ENCODE data around the gene ASTN2.
"Not testable (repeated sequence)": the region's sequence is repeated elsewhere in the genome, so short reads cannot be mapped to it uniquely, and the experiment has no call there.

The ASTN2 gene

DNA sequence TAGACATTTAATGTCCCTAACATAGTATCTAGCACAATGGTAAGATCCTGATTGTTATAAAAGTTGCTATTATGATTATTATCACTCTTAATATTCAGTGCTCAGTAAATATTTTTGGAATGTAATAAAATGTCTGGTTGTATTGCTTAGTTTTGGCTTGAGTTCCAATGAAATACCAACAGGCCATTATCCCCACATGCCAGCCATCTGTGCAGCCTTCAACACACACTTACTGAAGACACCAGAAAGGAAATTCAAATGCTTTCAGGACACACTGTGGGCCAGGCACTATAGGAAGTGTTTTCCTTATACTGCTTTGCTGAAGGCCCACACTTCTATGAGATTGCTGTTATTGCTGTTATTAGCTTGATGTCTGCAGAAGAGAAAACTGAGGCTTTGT is 570.2 kb downstream of the ASTN2 start:
- no peak for DNase-seq

DNA sequence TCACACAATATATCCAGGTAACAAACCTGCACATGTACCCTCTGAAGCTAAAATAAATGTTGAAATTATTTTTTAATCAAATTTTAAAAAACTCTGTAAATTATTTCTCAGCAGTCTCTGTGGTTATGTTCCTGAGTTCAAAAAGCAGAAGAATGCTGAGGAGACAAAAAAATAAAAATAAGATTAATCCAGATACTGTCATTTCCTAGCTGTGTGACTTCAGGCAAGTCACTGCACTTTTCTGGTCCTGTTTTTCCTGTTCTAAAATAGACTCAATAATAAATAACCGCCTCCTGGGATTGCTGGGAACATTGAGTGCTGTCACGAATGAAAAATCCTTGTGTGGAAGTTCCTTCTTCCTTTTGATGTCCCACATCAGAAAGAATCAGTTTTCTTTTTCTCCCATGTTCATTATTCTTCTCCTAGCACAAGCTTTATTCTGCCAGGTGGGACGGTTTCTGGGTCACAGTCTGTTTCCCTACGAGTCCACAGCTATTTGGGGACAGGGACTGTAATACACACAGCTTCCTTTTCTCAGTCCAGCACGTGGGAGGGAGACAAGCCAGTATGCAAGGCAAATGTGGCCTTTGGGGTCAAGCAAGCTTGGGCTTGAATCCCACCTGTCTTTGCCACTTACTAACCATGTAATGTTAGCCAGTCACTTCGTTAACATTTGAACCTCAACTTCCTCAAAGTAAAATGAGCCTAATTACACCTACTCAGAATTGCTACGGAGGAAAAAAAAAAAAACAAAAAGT is 570.8 kb downstream of the ASTN2 start:
- DNase-seq: no peak

DNA sequence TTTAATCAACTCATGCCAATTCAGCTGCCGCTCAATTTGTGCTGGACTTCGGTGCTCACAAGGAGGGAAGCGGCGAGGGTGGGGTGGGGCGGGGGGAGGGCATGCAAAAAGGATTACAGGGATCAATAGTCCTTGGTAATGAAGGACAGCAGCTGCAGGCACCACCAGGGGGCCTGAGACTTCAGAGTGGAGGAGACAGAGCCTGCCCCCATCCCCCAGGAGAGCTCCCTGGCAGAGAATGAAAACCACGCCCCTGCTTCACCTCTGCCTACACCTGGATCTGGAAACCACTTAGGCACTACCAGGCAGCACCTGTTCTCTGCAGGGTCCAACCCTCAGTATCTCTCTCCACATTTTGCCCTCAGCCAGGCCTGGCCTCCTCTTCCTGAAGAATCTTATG is 572.2 kb downstream of the ASTN2 start:
- no peak for DNase-seq

GRCh38 chr9:116838468-116838867 is 576.4 kb downstream of the ASTN2 start:
- DNase-seq: not testable (repeated sequence)

DNA sequence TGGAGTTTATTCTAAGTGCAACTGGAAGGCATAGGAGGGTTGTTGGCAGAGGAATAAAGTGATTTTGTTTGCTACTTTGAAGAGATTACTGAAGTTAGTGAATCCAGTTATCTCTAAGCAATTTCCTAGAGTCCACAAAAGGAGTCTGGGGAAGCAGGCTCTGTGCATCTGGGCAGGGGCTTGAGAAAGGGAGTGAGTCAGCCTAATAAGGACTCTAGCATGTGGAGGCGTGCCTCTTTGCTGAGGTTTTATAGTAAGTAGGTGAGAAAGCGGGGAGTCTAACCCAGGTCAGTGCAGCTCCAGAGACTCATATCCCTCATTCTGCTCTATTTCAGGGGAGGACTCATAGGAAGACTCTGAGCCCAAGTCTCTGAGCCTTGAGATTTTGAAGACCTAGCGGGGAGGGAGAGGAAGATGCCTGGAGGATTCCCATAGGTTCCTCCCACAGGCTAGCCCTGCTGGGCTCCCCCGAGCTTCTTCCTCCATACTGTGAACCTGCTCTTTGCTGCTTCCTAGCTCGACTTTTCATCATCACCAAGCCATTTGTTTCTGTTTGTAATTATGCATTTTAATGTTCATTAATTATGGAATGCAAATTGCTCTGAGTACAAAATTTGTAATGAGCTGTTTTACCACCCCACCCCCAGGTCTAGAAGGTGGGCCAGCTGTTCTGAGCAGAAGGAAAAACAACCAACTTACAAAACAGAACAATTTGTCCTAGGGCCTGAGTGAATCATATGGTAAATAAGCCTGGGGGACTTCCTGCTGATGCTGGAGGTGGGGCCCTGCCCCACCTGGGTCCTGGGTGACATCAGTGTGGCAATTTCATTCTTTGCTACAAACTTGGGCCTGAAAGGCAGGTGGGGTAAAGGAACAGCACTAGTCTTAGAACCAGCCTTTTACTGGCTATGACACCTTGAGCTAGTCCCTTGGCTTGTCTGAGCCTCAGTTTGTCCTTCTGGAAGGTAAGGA is 577.6 kb downstream of the ASTN2 start:
- no peak for DNase-seq

DNA sequence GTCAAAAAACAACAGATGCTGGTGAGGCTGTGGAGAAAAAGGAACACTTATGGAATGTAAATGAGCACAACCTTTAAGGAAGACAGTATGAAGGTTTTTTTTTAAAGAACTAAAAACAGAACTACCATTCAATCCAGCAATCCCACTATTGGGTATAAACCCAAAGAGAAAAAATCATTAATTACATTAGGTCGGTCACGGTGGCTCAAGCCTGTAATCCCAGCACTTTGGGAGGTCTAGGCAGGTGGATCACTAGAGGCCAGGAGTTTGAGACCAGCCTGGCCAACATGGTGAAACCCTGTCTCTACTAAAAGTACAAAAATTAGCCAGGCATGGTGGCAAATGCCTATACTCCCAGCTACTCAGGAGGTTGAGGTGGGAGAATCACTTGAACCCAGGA is 584.5 kb downstream of the ASTN2 start:
- not testable (repeated sequence) for DNase-seq

GRCh38 chr9:116821633-116822229 is 593.1 kb downstream of the ASTN2 start:
- DNase-seq: no peak

GRCh38 chr9:116819116-116819515 is 595.7 kb downstream of the ASTN2 start:
- no peak for DNase-seq

DNA sequence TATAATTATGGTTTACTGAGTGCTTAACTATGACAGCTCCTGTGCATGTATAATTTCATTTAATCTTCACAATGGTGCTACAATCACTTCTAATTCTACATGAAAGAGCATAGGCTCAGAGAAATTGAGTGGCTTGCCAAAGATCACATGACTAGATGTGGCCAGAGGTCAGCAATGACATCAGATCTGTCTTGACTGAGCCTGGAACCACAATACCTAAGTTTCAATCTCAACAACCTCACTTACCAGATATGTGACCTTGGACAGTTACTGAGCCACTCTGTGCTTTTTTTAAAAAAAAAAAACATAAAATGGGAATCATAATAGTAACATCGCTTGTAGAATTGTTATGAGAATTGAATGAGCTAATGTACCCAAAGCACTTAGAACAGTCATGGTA is 597.1 kb downstream of the ASTN2 start:
- no peak for DNase-seq

- no peak for DNase-seq
These were observed 598.4 kb downstream of the ASTN2 start for GRCh38 chr9:116816484-116816883.

GRCh38 chr9:116815835-116816234 is 599.0 kb downstream of the ASTN2 start:
- no peak for DNase-seq

- DNase-seq: no peak
These were observed 601.9 kb downstream of the ASTN2 start for GRCh38 chr9:116813031-116813300.

GRCh38 chr9:116812231-116813030 is 602.4 kb downstream of the ASTN2 start:
- DNase-seq: no peak

- no peak for DNase-seq
These were observed 605.2 kb downstream of the ASTN2 start for GRCh38 chr9:116809656-116810055.

- no peak for DNase-seq
These were observed 608.8 kb downstream of the ASTN2 start for GRCh38 chr9:116806075-116806474.

DNA sequence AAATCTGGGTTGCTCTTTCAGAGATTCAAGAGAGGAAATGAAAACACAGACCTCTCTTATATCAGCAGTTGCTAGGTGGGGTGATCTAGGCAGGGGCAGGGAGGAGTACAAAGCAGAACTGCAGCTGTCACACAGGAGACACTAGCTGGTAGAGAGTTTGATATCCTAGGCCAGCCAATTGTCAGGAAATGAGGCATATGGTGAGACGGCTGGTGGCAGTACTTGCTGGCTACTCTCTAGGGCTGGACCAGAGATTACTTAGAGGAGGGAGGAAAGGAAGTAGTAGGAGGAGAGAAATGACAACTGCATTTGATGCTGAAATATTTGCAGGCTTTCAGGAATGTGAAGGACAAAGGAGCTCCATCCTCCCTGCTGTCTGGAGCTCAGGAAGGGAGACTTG is 614.0 kb downstream of the ASTN2 start:
- DNase-seq: no peak

DNA sequence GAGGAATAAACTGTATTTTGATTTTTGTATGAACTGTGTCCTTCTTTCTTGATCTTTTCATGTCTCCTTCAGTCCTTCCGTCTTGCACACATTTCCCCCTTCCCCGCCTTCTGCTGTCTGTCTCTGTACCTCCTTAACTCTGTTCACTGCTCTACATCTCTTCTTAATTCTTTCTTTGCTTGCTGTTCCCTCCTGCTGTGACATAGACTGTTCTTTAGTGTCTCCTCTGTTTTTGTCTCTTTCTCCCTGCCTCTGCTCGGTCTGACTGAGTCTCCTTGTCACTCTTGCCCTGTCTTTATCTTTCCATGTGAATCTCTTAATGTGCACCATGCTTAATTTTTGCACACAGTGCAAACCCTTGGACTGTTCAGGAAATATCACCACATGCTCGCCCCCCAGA is 614.8 kb downstream of the ASTN2 start:
- no peak for DNase-seq

GRCh38 chr9:116798521-116798920 is 616.3 kb downstream of the ASTN2 start:
- no peak for DNase-seq

- no peak for DNase-seq
These were observed 617.6 kb downstream of the ASTN2 start for GRCh38 chr9:116797276-116797675.

GRCh38 chr9:116796669-116797068 is 618.2 kb downstream of the ASTN2 start:
- no peak for DNase-seq

DNA sequence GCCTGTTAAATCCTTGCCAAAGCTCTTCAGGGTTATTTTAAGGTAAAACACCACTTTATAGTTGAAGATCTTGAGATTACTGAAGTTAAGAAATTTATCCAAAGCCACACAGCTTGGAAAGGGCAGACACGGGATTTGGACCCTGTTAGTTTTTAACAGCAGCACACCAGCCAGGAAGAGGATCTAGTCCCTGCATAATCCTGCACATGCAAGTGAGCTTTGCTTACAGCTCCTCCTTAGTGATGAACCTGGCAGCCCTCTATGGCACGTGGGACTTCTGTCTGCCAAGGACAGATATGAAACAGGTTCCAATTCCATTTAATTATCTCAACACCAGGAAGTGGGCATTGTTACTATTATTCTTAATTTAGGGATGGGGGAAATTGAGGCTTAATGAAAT is 619.0 kb downstream of the ASTN2 start:
- DNase-seq: no peak

- DNase-seq: no peak
These were observed 622.6 kb downstream of the ASTN2 start for GRCh38 chr9:116792271-116792670.

DNA sequence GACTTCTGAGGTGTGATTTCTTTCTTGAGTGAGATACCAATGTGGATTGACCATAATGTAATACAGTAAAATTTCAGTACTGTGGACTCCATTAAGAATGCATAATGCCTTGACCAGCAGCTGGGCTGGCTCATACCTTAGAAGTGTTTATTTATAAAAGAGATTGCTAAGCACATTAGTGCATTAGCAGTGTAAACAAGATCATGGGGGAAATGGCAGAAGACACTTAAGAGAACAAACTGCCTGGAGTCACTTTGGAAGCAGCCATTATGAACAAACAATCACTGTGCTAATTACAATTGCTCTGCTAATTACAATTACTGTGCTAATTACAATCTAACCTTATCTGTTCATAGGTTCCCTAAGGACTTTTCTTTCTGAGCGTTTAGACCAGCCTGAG is 623.5 kb downstream of the ASTN2 start:
- no peak for DNase-seq
